ENCODE results near the gene ULK4.
A peak's percentile ranks its signal among the peaks of the same experiment; 100 is the strongest.

Gene ULK4

DNA sequence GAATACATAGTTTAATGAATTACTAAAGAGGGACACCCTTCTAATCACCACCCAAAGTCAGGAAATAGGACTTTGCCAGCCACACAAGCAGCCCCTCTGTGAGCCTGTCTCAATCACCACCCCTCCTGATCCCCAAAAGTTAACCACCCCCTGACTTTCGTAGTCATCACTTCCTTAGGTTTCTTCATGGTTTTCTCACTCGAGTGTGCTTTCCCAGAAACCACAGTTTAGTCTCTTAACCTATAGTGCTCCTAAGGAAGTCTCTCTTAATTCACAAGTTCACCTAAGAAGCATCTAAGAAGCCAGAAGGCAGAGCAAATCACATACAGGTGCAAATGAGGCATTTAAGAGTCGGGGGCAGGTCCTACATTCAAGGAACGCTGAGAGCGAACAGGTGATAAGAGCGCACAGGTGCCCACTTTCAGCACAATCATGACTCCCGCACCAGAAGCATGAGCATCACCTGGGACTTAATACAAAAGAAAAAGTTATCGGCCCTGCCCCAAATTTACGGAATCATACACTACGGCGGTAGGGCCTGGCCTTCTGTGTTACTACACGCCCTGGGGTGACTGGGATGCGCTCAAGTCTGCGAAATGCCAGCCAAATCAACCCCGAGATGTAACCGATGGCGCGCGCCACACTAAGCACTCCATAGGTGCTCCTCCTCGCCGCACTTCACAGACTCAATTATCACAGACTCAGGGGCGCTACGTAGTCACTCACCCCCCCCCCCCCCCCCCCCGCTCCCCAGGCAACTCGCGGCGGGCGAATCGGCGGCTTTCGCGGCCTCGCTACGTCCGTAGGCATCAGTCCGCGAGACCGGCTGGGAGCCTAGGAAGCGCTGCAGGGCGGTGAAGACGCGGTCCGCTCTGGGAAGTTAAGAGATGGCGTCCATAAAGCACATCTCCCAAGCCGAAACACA lies 815 bp downstream of the ULK4 start:
- Histone ChIP-seq H3K27me3 (ENCODE audit: control insufficient read depth in 1 of 2, insufficient read depth in 2 of 2, low read length in 2 of 2) (no peaks in the 10 kb centered on the region), H3K9ac (ENCODE audit: low read length in 2 of 2) (peak overlapping the region; percentile 84 to 87), H3K9me3 (ENCODE audit: control insufficient read depth in 2 of 2, low read length in 2 of 2) (no peaks in the 10 kb centered on the region), H3K27ac (ENCODE audit: low read length) (peak overlapping the region; percentile 82), H3K4me1 (ENCODE audit: control insufficient read depth, insufficient read depth, low read length) (peaks cover 10% of the 10 kb centered on the region), H3K36me3 (ENCODE audit: control insufficient read depth in 2 of 2, insufficient read depth in 2 of 2, low read length in 2 of 2) (no peaks in the 10 kb centered on the region), H3K4me3 (ENCODE audit: low read length in 2 of 2) (peak overlapping the region; percentile 80 to 91)

DNA sequence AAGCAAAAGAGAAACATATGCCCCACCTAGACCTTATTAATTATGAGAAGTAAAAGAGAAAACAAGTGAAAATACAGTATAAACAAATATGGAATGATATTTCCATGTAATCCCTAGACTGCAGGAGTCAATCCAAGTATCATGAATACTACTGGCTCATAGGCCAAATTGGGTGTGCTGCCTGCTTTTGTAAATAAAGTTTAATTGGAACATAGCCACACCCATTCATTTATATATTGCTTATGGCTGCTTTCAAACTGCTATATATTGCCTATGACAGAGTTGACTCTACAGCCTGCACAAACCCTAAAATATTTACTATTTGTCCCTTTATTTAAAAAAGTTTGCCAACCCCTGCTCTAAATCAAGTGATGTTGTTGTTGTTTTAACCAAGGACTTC lies 5.3 kb downstream of the ULK4 start:
- H3K27ac ChIP-seq (ENCODE audit: low read length), result no peak overlapping the region

GRCh38 chr3:41955192-41955591 lies 6.7 kb downstream of the ULK4 start:
- no peaks in the 10 kb centered on the region for H3K9me3 ChIP-seq (ENCODE audit: control insufficient read depth in 2 of 2, low read length in 2 of 2)
- no peak overlapping the region for H3K9ac ChIP-seq (ENCODE audit: low read length in 2 of 2)
- no peaks in the 10 kb centered on the region for H3K27me3 ChIP-seq (ENCODE audit: control insufficient read depth in 1 of 2, insufficient read depth in 2 of 2, low read length in 2 of 2)
- no peak overlapping the region for H3K4me3 ChIP-seq (ENCODE audit: low read length in 2 of 2)
- H3K36me3 ChIP-seq (ENCODE audit: control insufficient read depth in 2 of 2, insufficient read depth in 2 of 2, low read length in 2 of 2), result no peaks in the 10 kb centered on the region
- H3K4me1 ChIP-seq (ENCODE audit: control insufficient read depth, insufficient read depth, low read length), result no peaks in the 10 kb centered on the region
- no peak overlapping the region for H3K27ac ChIP-seq (ENCODE audit: low read length)

More for the DNA sequence above, 5.3 kb downstream of the ULK4 start:
- no peak overlapping the region for H3K9ac ChIP-seq (ENCODE audit: low read length in 2 of 2)
- H3K4me3 ChIP-seq (ENCODE audit: low read length in 2 of 2), result no peak overlapping the region
- peaks cover 10% of the 10 kb centered on the region for H3K4me1 ChIP-seq (ENCODE audit: control insufficient read depth, insufficient read depth, low read length)
- no peaks in the 10 kb centered on the region for H3K9me3 ChIP-seq (ENCODE audit: control insufficient read depth in 2 of 2, low read length in 2 of 2)
- no peaks in the 10 kb centered on the region for H3K36me3 ChIP-seq (ENCODE audit: control insufficient read depth in 2 of 2, insufficient read depth in 2 of 2, low read length in 2 of 2)
- H3K27me3 ChIP-seq (ENCODE audit: control insufficient read depth in 1 of 2, insufficient read depth in 2 of 2, low read length in 2 of 2), result no peaks in the 10 kb centered on the region

DNA sequence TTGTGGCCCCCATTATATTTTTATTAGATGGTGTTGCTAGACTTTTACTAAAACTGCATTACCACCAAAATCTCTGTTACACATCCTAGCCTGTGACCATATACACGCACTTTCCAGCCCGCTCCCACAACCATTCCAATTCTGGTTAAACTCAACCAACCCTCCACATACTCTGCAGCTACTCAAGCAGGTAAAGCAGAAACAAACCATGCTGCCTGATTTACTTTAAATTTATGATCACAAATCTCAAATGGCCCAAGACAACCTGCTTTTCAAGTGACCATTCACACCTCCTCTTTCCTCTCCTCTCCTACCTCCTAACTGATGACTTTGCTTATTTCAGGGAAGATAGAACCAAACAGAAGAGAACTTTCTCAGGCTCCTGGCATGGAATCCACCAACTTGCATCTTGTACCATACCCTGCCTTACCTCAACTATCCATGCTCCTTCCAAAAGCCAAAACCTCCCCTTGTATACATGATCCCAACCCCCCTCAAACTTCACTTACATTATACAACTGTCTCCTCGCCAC lies 18.5 kb downstream of the ULK4 start:
- H3K9me3 ChIP-seq (ENCODE audit: control insufficient read depth in 2 of 2, low read length in 2 of 2), result no peaks in the 10 kb centered on the region
- H3K36me3 ChIP-seq (ENCODE audit: control insufficient read depth in 2 of 2, insufficient read depth in 2 of 2, low read length in 2 of 2), result no peaks in the 10 kb centered on the region

GRCh38 chr3:41940393-41940792 lies 21.5 kb downstream of the ULK4 start:
- H3K27me3 ChIP-seq (ENCODE audit: control insufficient read depth in 1 of 2, insufficient read depth in 2 of 2, low read length in 2 of 2), result no peaks in the 10 kb centered on the region
- no peak overlapping the region for H3K9ac ChIP-seq (ENCODE audit: low read length in 2 of 2)
- H3K27ac ChIP-seq (ENCODE audit: low read length), result no peak overlapping the region
- no peaks in the 10 kb centered on the region for H3K36me3 ChIP-seq (ENCODE audit: control insufficient read depth in 2 of 2, insufficient read depth in 2 of 2, low read length in 2 of 2)
- no peak overlapping the region for H3K4me3 ChIP-seq (ENCODE audit: low read length in 2 of 2)
- H3K9me3 ChIP-seq (ENCODE audit: control insufficient read depth in 2 of 2, low read length in 2 of 2), result no peaks in the 10 kb centered on the region
- H3K4me1 ChIP-seq (ENCODE audit: control insufficient read depth, insufficient read depth, low read length), result no peaks in the 10 kb centered on the region

More for the DNA sequence above, 18.5 kb downstream of the ULK4 start:
- Histone ChIP-seq H3K4me1 (ENCODE audit: control insufficient read depth, insufficient read depth, low read length) (no peaks in the 10 kb centered on the region), H3K27me3 (ENCODE audit: control insufficient read depth in 1 of 2, insufficient read depth in 2 of 2, low read length in 2 of 2) (no peaks in the 10 kb centered on the region), H3K4me3 (ENCODE audit: low read length in 2 of 2) (no peak overlapping the region), H3K27ac (ENCODE audit: low read length) (no peak overlapping the region), H3K9ac (ENCODE audit: low read length in 2 of 2) (no peak overlapping the region)

DNA sequence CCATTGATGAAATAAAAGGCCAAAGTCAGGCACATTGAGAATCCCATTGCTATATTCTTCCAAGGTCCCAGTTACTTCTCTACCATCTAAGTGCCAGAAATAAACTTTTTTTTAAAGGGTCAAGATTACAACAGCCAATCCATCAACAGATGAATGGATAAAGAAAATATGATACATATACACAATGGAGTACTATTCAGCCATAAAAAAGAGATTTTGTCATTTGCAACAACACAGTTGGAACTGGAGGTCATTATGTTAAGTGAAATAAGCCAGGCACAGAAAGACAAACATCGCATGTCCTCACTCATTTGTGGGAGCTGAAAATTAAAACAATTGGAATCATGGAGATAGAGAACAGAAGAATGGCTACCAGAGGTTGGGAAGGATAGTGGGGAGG lies 25.5 kb downstream of the ULK4 start:
- Histone ChIP-seq H3K27ac (ENCODE audit: low read length) (no peak overlapping the region), H3K9me3 (ENCODE audit: control insufficient read depth in 2 of 2, low read length in 2 of 2) (no peaks in the 10 kb centered on the region), H3K36me3 (ENCODE audit: control insufficient read depth in 2 of 2, insufficient read depth in 2 of 2, low read length in 2 of 2) (no peaks in the 10 kb centered on the region), H3K9ac (ENCODE audit: low read length in 2 of 2) (no peak overlapping the region), H3K27me3 (ENCODE audit: control insufficient read depth in 1 of 2, insufficient read depth in 2 of 2, low read length in 2 of 2) (no peaks in the 10 kb centered on the region), H3K4me3 (ENCODE audit: low read length in 2 of 2) (no peak overlapping the region), H3K4me1 (ENCODE audit: control insufficient read depth, insufficient read depth, low read length) (peaks cover 3% of the 10 kb centered on the region)

GRCh38 chr3:41933154-41933676 lies 28.7 kb downstream of the ULK4 start:
- Histone ChIP-seq H3K9ac (ENCODE audit: low read length in 2 of 2) (no peak overlapping the region), H3K4me3 (ENCODE audit: low read length in 2 of 2) (no peak overlapping the region), H3K4me1 (ENCODE audit: control insufficient read depth, insufficient read depth, low read length) (peaks cover 3% of the 10 kb centered on the region), H3K9me3 (ENCODE audit: control insufficient read depth in 2 of 2, low read length in 2 of 2) (no peaks in the 10 kb centered on the region), H3K27me3 (ENCODE audit: control insufficient read depth in 1 of 2, insufficient read depth in 2 of 2, low read length in 2 of 2) (no peaks in the 10 kb centered on the region), H3K27ac (ENCODE audit: low read length) (peak overlapping the region; percentile 53), H3K36me3 (ENCODE audit: control insufficient read depth in 2 of 2, insufficient read depth in 2 of 2, low read length in 2 of 2) (no peaks in the 10 kb centered on the region)

DNA sequence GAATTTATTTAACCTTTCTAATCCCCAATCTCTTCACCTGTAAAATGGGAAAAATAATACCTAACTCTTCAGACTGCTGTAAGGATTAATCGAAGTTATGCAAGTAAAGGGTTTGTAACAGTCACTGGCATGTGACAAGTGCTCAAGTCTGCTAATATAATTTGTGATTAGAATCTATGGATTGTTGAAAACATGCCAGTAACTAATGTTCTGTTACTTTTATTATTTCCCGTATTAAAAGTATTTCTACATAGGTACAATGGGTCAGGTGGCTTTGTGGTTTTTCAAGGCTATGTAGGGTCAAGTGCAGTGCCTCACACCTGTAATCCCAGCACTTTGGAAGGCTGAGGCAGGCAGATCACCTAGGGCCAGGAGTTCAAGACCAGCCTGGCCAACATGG lies 29.4 kb downstream of the ULK4 start:
- H3K27ac ChIP-seq (ENCODE audit: low read length), result no peak overlapping the region
- no peak overlapping the region for H3K4me3 ChIP-seq (ENCODE audit: low read length in 2 of 2)
- H3K36me3 ChIP-seq (ENCODE audit: control insufficient read depth in 2 of 2, insufficient read depth in 2 of 2, low read length in 2 of 2), result no peaks in the 10 kb centered on the region
- no peaks in the 10 kb centered on the region for H3K9me3 ChIP-seq (ENCODE audit: control insufficient read depth in 2 of 2, low read length in 2 of 2)
- H3K9ac ChIP-seq (ENCODE audit: low read length in 2 of 2), result no peak overlapping the region
- H3K27me3 ChIP-seq (ENCODE audit: control insufficient read depth in 1 of 2, insufficient read depth in 2 of 2, low read length in 2 of 2), result no peaks in the 10 kb centered on the region
- H3K4me1 ChIP-seq (ENCODE audit: control insufficient read depth, insufficient read depth, low read length), result peaks cover 3% of the 10 kb centered on the region

GRCh38 chr3:41920406-41920965 lies 41.4 kb downstream of the ULK4 start:
- Histone ChIP-seq H3K27ac (ENCODE audit: low read length) (no peak overlapping the region), H3K9me3 (ENCODE audit: control insufficient read depth in 2 of 2, low read length in 2 of 2) (no peaks in the 10 kb centered on the region), H3K36me3 (ENCODE audit: control insufficient read depth in 2 of 2, insufficient read depth in 2 of 2, low read length in 2 of 2) (no peaks in the 10 kb centered on the region), H3K4me3 (ENCODE audit: low read length in 2 of 2) (no peak overlapping the region), H3K4me1 (ENCODE audit: control insufficient read depth, insufficient read depth, low read length) (no peaks in the 10 kb centered on the region), H3K27me3 (ENCODE audit: control insufficient read depth in 1 of 2, insufficient read depth in 2 of 2, low read length in 2 of 2) (no peaks in the 10 kb centered on the region), H3K9ac (ENCODE audit: low read length in 2 of 2) (no peak overlapping the region)

- Histone ChIP-seq H3K9ac (ENCODE audit: low read length in 2 of 2) (no peak overlapping the region), H3K4me3 (ENCODE audit: low read length in 2 of 2) (no peak overlapping the region), H3K4me1 (ENCODE audit: control insufficient read depth, insufficient read depth, low read length) (no peaks in the 10 kb centered on the region), H3K9me3 (ENCODE audit: control insufficient read depth in 2 of 2, low read length in 2 of 2) (no peaks in the 10 kb centered on the region), H3K27me3 (ENCODE audit: control insufficient read depth in 1 of 2, insufficient read depth in 2 of 2, low read length in 2 of 2) (no peaks in the 10 kb centered on the region), H3K36me3 (ENCODE audit: control insufficient read depth in 2 of 2, insufficient read depth in 2 of 2, low read length in 2 of 2) (no peaks in the 10 kb centered on the region), H3K27ac (ENCODE audit: low read length) (no peak overlapping the region)
Measured at GRCh38 chr3:41915353-41915752, 46.5 kb downstream of the ULK4 start.

Measured in stomach smooth muscle (tissue), 2 donors.